SK-N-SH (cell line): Measurements from ENCODE around the gene WDR31.

Experiments
- CTCF ChIP-seq: fragments of 200-600 bp; sonication (generic); IDR thresholded peaks from 2 replicates; pipeline ENCODE4 v1.6.1; 2017; ENCODE audit warnings: antibody characterized with exemption, mild to moderate bottlenecking, moderate library complexity
- EP300 ChIP-seq, 2 experiments: IDR thresholded peaks; 2 replicates each; pipeline versions ENCODE4 v1.4.0 to v1.6.1; 2012; ENCODE audit warnings: borderline replicate concordance in 1 of 2, low read depth in 1 of 2, low read length in 1 of 2
- JUND ChIP-seq: IDR thresholded peaks from 2 replicates; pipeline ENCODE4 v1.4.0; 2012
- POLR2AphosphoS5 ChIP-seq: IDR thresholded peaks from 2 replicates; pipeline ENCODE4 v1.6.1; 2012; ENCODE audit warnings: low read depth, low read length
- RXRA ChIP-seq: IDR thresholded peaks from 2 replicates; pipeline ENCODE4 v1.4.0; 2012; ENCODE audit warnings: low read depth, mild to moderate bottlenecking, borderline replicate concordance

- TF ChIP-seq JUND (no peak), POLR2AphosphoS5 (no peak), CTCF (no peak), RXRA (no peak), EP300 (IDR thresholded peaks at IDR 0.05; ENCODE audit: borderline replicate concordance in 1 of 2, low read depth in 1 of 2, low read length in 1 of 2) (no peak)
Measured at GRCh38 chr9:113315231-113315630, 24.8 kb downstream of the WDR31 start.
